GM15510 (cell line): Measurements from ENCODE around the gene OR10J4.

ENCODE experiments used
- POLR2A ChIP-seq: IDR thresholded peaks from 3 replicates; pipeline ENCODE4 v1.6.1; 2011; ENCODE audit warnings: borderline replicate concordance; ENCODE audit not compliant: insufficient read length; ENCODE audit errors: extremely low read depth

The OR10J4 gene

GRCh38 chr1:159468321-159468720 lies 36.3 kb downstream of the OR10J4 start:
- TF ChIP-seq POLR2A = no peak

DNA sequence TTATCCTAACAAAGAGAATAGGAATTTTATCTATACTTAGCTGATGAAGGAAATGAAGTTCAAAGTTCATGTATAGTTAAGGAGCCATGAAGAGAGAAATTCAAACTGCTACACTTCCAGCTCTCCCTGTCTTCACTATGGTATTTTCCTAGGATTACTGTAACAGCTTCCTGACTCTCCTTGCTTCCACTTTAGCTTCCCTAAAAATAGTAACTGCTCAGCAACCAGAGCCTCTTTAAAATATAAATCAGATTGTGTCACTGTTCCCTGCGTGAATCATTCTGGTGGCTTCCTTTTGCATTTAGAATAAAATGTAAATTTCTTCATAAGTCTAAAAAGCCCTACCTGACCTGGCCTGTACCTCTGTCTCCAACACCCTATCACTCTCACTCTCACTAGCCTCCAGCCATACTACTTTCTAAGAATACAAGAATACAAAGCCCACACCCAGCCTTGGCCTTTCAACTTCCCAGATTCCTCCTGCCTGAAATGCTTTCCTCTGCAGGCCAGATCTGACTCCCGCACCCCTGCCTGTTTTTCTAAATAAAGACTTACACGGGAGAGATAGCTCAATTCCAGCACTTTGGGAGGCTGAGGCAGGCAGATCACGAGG lies 38.0 kb downstream of the OR10J4 start:
- TF ChIP-seq POLR2A = no peak

DNA sequence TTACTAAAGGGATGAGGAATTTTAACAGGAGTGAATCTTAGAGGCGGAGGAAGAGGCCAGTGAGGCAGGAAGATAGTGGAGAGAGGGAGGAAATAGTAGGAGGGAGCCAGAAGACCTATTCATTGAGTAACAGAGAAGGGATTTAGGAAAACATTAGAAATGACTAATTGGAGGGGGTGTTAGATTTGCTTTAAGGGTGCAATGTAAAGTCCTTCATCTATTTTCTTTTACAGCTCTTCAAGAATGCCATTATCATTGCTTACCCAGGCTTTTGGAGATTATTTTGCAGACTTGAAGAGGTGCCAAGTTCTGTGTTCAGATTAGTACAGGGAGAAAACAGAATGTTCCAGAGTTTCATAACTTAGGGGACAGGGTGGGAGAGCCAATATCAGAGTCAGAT lies 41.3 kb downstream of the OR10J4 start:
- no peak for TF ChIP-seq POLR2A

- TF ChIP-seq POLR2A = no peak
Measured at GRCh38 chr1:159474926-159475325, 42.9 kb downstream of the OR10J4 start.
